Endothelial cell of umbilical vein (primary cell): ENCODE data around the gene FOXP1. TPM values are rescaled to one million over a fixed set of nuclear protein-coding genes. Genes with fewer than 3 reads are reported as not detected.

Source experiments
- BruUV-seq: library from RNA; stranded (reverse); fragments of 400-500 nt; replicated peaks from 2 replicates; lab custom pipeline; 2021; lab: Mats Ljungman, UMichigan
- CTCF ChIA-PET: fragments of 300-600, 350-600 bp; sonication (Branson Sonifier 250); formaldehyde crosslinking; loops from one replicate; lab custom pipeline; 2021; ENCODE audit warnings: antibody characterized with exemption, inconsistent platforms; lab: Charles Lee
- POLR2A ChIA-PET: fragments of 300-600, 350-600 bp; sonication (Branson Sonifier 250); formaldehyde crosslinking; loops from one replicate; lab custom pipeline; 2021; ENCODE audit warnings: antibody characterized with exemption, inconsistent platforms; lab: Charles Lee
- DNase-seq: peaks from one replicate; pipeline ENCODE4 v3.0.0-alpha.2; 2011; ENCODE audit warnings: low read depth, low spot score
- FAIRE-seq: peaks from 2 replicates; lab custom pipeline; 2011; peaks lifted over from hg19 to GRCh38; lab: Jason Lieb, UNC
- H2AFZ ChIP-seq: 2 replicates; pipeline ENCODE4 v1.6.0; 2012; ENCODE audit warnings: low read depth, low read length, control low read depth, inconsistent platforms
- H3K27ac ChIP-seq: 2 replicates; pipeline ENCODE4 v1.5.1; 2011; ENCODE audit warnings: low read depth, mild to moderate bottlenecking, control low read depth, low read length, moderate library complexity; ENCODE audit not compliant: insufficient read depth
- H3K27me3 ChIP-seq, 2 experiments: 2 replicates each; pipeline versions ENCODE4 v1.6.0 to v1.6.1; 2011; ENCODE audit warnings: low read length in 2 of 2, mixed read lengths in 1 of 2; ENCODE audit not compliant: control insufficient read depth in 2 of 2, insufficient read depth in 2 of 2
- H3K36me3 ChIP-seq, 2 experiments: 2 replicates in 1 of 2; 3 replicates in 1 of 2; pipeline ENCODE4 v1.5.1; 2011; ENCODE audit warnings: low read length in 2 of 2, mild to moderate bottlenecking in 1 of 2, moderate library complexity in 1 of 2; ENCODE audit not compliant: control insufficient read depth in 2 of 2, insufficient read depth in 2 of 2; ENCODE audit errors: extremely low read depth in 1 of 2
- H3K4me1 ChIP-seq: 3 replicates; pipeline ENCODE4 v1.5.1; 2011; ENCODE audit warnings: mild to moderate bottlenecking, low read length; ENCODE audit not compliant: control insufficient read depth, insufficient read depth; ENCODE audit errors: extremely low read depth
- H3K4me2 ChIP-seq: 2 replicates; pipeline ENCODE4 v1.6.1; 2011; ENCODE audit warnings: low read length, control low read depth, mixed read lengths; ENCODE audit not compliant: insufficient read depth
- H3K4me3 ChIP-seq, 3 experiments: fragments of 200-600 bp in 1 of 3; sonication (generic), shearing (Covaris generic) in 1 of 3; replicated peaks in 1 of 3; 2 replicates each; pipeline ENCODE4 v1.5.1; 2011 to 2016; ENCODE audit warnings: control low read depth in 3 of 3, low read length in 3 of 3, mild to moderate bottlenecking in 2 of 3, inconsistent platforms in 1 of 3, low read depth in 1 of 3, moderate library complexity in 1 of 3; ENCODE audit not compliant: insufficient read depth in 1 of 3
- H3K79me2 ChIP-seq: 2 replicates; pipeline ENCODE4 v1.6.0; 2012; ENCODE audit warnings: low read length, inconsistent platforms; ENCODE audit not compliant: control insufficient read depth, insufficient read depth
- H3K9ac ChIP-seq: replicated peaks from 2 replicates; pipeline ENCODE3; 2011; ENCODE audit warnings: low read length, control low read depth; ENCODE audit not compliant: insufficient read depth; ENCODE audit errors: extremely low read depth
- H3K9me1 ChIP-seq: replicated peaks from 3 replicates; pipeline ENCODE4 v1.6.0; 2011; ENCODE audit warnings: mild to moderate bottlenecking, low read length; ENCODE audit not compliant: control insufficient read depth, insufficient read depth; ENCODE audit errors: extremely low read depth
- H3K9me3 ChIP-seq: replicated peaks from 2 replicates; pipeline ENCODE4 v1.5.1; 2012; ENCODE audit warnings: low read length, inconsistent platforms; ENCODE audit not compliant: control insufficient read depth, insufficient read depth
- H4K20me1 ChIP-seq: replicated peaks from 2 replicates; pipeline ENCODE3; 2011; ENCODE audit warnings: mild to moderate bottlenecking, low read length; ENCODE audit not compliant: control insufficient read depth, insufficient read depth; ENCODE audit errors: extremely low read depth
- EZH2 ChIP-seq: IDR thresholded peaks from 2 replicates; pipeline ENCODE4 v1.6.1; 2012; ENCODE audit warnings: borderline replicate concordance, low read depth, mild to moderate bottlenecking, moderate library complexity, low read length, inconsistent platforms; ENCODE audit not compliant: severe bottlenecking
- FOS ChIP-seq: IDR thresholded peaks from 2 replicates; pipeline ENCODE4 v1.6.1; 2011; ENCODE audit warnings: mild to moderate bottlenecking, low read length, moderate library complexity, borderline replicate concordance; ENCODE audit not compliant: insufficient read depth
- GATA2 ChIP-seq: IDR thresholded peaks from 2 replicates; pipeline ENCODE4 v1.7.0; 2011; ENCODE audit warnings: low read depth, mild to moderate bottlenecking, moderate library complexity, mixed read lengths, low read length; ENCODE audit not compliant: insufficient read length, insufficient read depth
- JUN ChIP-seq: IDR thresholded peaks from 2 replicates; pipeline ENCODE4 v1.6.1; 2011; ENCODE audit warnings: borderline replicate concordance, low read depth; ENCODE audit not compliant: insufficient read length, insufficient read depth
- MYC ChIP-seq: IDR thresholded peaks from one replicate; pipeline ENCODE4 v1.6.1; 2011; ENCODE audit warnings: mild to moderate bottlenecking, low read depth, low read length
- POLR2A ChIP-seq: IDR thresholded peaks from 2 replicates; pipeline ENCODE4 v1.6.1; 2012; ENCODE audit warnings: low read depth, mild to moderate bottlenecking, control low read depth, low read length
- POLR2AphosphoS5 ChIP-seq: IDR thresholded peaks from 2 replicates; pipeline ENCODE4 v1.6.1; 2012; ENCODE audit warnings: low read depth, mild to moderate bottlenecking, control low read depth, low read length, moderate library complexity; ENCODE audit not compliant: insufficient read depth
- dilution Hi-C: fragments of 300-500 bp; cut with MboI; formaldehyde crosslinking; loops from one replicate; pipeline ENCODE4 v1.15.0; 2019; ENCODE audit warnings: low sequenced_read_pairs; ENCODE audit not compliant: extremely low pct_ligation_motif_present
- intact Hi-C: fragments of 100-400 bp; cut with micrococcal nuclease; formaldehyde crosslinking; loops from one replicate; pipeline ENCODE4 v1.10.0; 2022
- polyA plus RNA-seq, 4 experiments: library from polyadenylated mRNA; depleted of rRNA in 3 of 4; stranded (reverse) in 3 of 4; unstranded in 1 of 4; fragments of >200 nt; gene quantifications; 2 replicates each; pipeline versions ENCODE4 v1.2.1 to v1.2.3, GENCODE V29; 2011 to 2012; ENCODE audit warnings: missing spikeins in 1 of 4
- total RNA-seq: library from RNA; stranded (reverse); gene quantifications from 2 replicates; pipeline ENCODE4 v1.2.3, GENCODE V29; 2021
- TF ChIP-seq, protein P1 (sequence below): IDR thresholded peaks from 2 replicates; pipeline ENCODE4 v1.6.1; 2011; ENCODE audit not compliant: insufficient read depth, insufficient read length
- TF ChIP-seq, protein P2 (sequence below), 2 donors: IDR thresholded peaks; 1 replicate in 1 of 2; 2 replicates in 1 of 2; pipeline ENCODE4 v1.5.1; 2011; ENCODE audit warnings: low read length in 2 of 2, mild to moderate bottlenecking in 2 of 2, moderate library complexity in 2 of 2, control low read depth in 1 of 2, inconsistent platforms in 1 of 2, low read depth in 1 of 2; ENCODE audit not compliant: insufficient read depth in 1 of 2; ENCODE audit errors: extremely low read depth in 1 of 2

FOXP1 gene
- total and polyA plus RNA-seq, 2 donors (not counting 3 experiments of a cell fraction or from before 2014, with no cell fraction given), result 41.0 to 107 TPM

DNA sequence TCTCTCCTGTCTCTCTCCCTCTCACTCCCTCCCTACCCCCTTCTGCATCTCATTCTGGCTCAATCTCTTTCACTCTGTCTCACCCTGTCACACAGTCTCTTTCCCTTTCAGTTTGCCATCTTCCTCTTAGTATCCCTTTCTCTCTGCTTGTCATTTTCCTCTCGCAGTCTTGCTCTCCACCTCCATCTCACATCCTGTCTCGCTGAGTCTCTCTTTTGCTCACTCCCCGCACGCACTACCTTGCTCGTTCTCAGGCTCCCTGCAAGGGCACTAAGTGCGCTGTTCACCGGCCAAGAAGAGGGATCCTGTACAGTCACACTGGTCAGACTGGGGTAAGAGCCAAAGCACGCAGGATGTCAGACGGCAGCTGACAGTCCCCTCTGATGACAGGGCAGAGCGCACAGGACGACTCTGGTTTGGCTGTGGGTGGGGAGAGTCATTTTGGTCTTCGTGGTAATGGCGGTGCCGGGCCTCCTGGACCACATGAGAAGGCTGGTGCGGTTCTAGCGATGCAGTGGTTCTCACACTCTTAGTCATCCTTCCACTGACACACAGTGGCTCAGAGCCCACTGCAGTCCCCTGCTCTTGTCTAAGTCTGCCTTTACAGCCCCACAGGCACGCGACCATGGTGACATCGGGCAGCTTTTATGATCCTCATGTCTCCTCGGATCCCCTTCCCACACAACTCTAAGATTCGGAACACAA lies 356.8 kb downstream of the FOXP1 start:
- Histone ChIP-seq H3K4me3 (no peak overlapping the region), H3K4me2 (peak overlapping the region; percentile 34), H3K79me2 (no peaks in the 10 kb centered on the region), H3K9me3 (no peaks in the 10 kb centered on the region), H3K4me1 (peaks cover 24% of the 10 kb centered on the region), H3K36me3 (no peaks in the 10 kb centered on the region), H4K20me1 (no peaks in the 10 kb centered on the region), H3K9ac (peak overlapping the region; percentile 39), H3K9me1 (no peaks in the 10 kb centered on the region), H2AFZ (peak overlapping the region; percentile 7), H3K27me3 (no peaks in the 10 kb centered on the region), H3K27ac (peak overlapping the region; percentile 66)
- intact Hi-C loops, result loop anchor here (1.0 to 5.0 kb wide), 3 partner anchors 118 to 356 kb away; partner anchors contain the start of gene FOXP1
- CTCF ChIA-PET, result interaction anchor here (0.7 to 1.3 kb wide), 3 partner anchors 11 to 676 kb away, joined by 3 read pairs; no protein-coding TSS in a partner anchor
- dilution Hi-C loops, result no loop called here
- POLR2A ChIA-PET, result no interaction called here
- TF ChIP-seq POLR2A, result no peak
- FAIRE-seq, result no peak
- DNase-seq, result no peak
- TSS peak; percentile 72 for BruUV-seq

DNA sequence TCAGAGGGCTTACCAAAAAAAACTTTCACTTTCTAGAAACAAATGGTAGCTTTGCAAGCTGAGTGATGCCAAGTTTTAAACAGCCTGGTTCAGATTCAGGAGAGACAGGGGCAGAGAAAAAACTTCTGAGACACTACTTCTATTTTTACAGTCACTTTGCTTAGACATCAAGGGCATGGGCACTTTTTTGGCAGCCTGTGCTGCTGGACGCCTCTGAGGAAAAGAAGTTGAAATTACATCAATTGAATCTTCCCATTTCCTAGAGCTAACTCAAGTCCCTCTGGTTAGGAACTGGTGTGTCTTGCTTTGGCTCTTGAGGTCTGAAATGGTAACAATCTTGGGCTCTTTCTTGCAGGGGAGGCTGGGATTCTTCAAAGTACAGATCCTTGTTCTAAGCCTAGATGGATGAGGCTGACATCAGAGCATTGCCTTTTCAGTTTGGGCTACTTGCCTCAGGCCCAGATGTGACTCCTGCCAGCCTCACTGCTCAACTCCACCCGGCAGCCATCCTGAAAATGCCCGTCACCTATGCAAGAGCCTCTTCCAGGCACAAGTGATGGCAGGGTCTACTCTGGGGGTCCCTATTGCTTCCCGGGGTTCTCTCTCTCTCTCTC lies 357.5 kb downstream of the FOXP1 start:
- dilution Hi-C loops, result no loop called here

More for the DNA sequence above, 357.5 kb downstream of the FOXP1 start:
- ChIA-PET POLR2A (no interaction called here), CTCF (interaction anchor here (0.8 to 1.5 kb wide), 6 partner anchors 11 to 41 kb away, joined by 3 to 4 read pairs (median 3); no protein-coding TSS in a partner anchor)
- intact Hi-C loops, result loop anchor here (2.0 to 5.0 kb wide), 2 partner anchors 117 to 356 kb away; partner anchors contain the start of gene FOXP1
- Histone ChIP-seq H3K36me3 (no peaks in the 10 kb centered on the region), H3K4me1 (peaks cover 24% of the 10 kb centered on the region), H3K27ac (no peak overlapping the region), H3K79me2 (no peaks in the 10 kb centered on the region), H4K20me1 (no peaks in the 10 kb centered on the region), H3K9ac (no peak overlapping the region), H3K27me3 (no peaks in the 10 kb centered on the region), H2AFZ (no peak overlapping the region), H3K4me3 (no peak overlapping the region), H3K9me1 (no peaks in the 10 kb centered on the region), H3K9me3 (no peaks in the 10 kb centered on the region), H3K4me2 (no peak overlapping the region)
- TF ChIP-seq EZH2 (no peak), JUN (no peak), POLR2AphosphoS5 (no peak), MYC (no peak), FOS (no peak), POLR2A (no peak), GATA2 (no peak)
- TF ChIP-seq, protein P1, sequence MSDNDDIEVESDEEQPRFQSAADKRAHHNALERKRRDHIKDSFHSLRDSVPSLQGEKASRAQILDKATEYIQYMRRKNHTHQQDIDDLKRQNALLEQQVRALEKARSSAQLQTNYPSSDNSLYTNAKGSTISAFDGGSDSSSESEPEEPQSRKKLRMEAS, result no peak
- TF ChIP-seq, protein P2, sequence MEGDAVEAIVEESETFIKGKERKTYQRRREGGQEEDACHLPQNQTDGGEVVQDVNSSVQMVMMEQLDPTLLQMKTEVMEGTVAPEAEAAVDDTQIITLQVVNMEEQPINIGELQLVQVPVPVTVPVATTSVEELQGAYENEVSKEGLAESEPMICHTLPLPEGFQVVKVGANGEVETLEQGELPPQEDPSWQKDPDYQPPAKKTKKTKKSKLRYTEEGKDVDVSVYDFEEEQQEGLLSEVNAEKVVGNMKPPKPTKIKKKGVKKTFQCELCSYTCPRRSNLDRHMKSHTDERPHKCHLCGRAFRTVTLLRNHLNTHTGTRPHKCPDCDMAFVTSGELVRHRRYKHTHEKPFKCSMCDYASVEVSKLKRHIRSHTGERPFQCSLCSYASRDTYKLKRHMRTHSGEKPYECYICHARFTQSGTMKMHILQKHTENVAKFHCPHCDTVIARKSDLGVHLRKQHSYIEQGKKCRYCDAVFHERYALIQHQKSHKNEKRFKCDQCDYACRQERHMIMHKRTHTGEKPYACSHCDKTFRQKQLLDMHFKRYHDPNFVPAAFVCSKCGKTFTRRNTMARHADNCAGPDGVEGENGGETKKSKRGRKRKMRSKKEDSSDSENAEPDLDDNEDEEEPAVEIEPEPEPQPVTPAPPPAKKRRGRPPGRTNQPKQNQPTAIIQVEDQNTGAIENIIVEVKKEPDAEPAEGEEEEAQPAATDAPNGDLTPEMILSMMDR (IDR thresholded peaks at IDR 0.05; ENCODE audit: extremely low read depth in 1 of 2, insufficient read depth in 1 of 2, low read depth in 1 of 2, low read length in 2 of 2), result no peak
- DNase-seq (peak; percentile 34), FAIRE-seq (no peak)
- no TSS peak for BruUV-seq
